ENCODE results near the gene SLC23A3.

Gene SLC23A3

GRCh38 chr2:219140722-219141121 is 29.1 kb downstream of the SLC23A3 start:
- TF ChIP-seq CTCF (IDR thresholded peaks at IDR 0.05; ENCODE audit: borderline replicate concordance, extremely low read depth, low read length, poor library complexity, severe bottlenecking) (no peak), EZH2 (IDR thresholded peaks at IDR 0.05; ENCODE audit: borderline replicate concordance, low read depth, low read length, severe bottlenecking) (no peak)
- Histone ChIP-seq H3K27me3 (ENCODE audit: insufficient read depth, low read length, poor library complexity) (no peaks in the 10 kb centered on the region), H3K79me2 (ENCODE audit: insufficient read depth, low read length) (no peaks in the 10 kb centered on the region), H3K27ac (ENCODE audit: low read length) (no peak overlapping the region), H3K4me2 (ENCODE audit: insufficient read depth, low read length) (no peak overlapping the region), H3K4me3 (ENCODE audit: low read depth in 1 of 2, low read length in 2 of 2) (no peak overlapping the region), H3K4me1 (ENCODE audit: insufficient read depth, low read length) (no peaks in the 10 kb centered on the region), H4K20me1 (ENCODE audit: insufficient read depth, low read length) (no peaks in the 10 kb centered on the region), H3K9me3 (ENCODE audit: insufficient read depth, low read length, severe bottlenecking) (no peaks in the 10 kb centered on the region), H3K36me3 (ENCODE audit: insufficient read depth, low read length) (peaks cover 23% of the 10 kb centered on the region; the same call in 1 of the 2 replicates), H2AFZ (ENCODE audit: low read depth, low read length) (no peak overlapping the region), H3K9ac (ENCODE audit: low read depth, low read length) (no peak overlapping the region)
- DNase-seq (no peak), ATAC-seq (ENCODE audit: insufficient read depth, low read depth) (no peak)

- Histone ChIP-seq H3K36me3 (ENCODE audit: insufficient read depth, low read length) (no peaks in the 10 kb centered on the region; the same call in 1 of the 2 replicates), H4K20me1 (ENCODE audit: insufficient read depth, low read length) (no peaks in the 10 kb centered on the region), H3K79me2 (ENCODE audit: insufficient read depth, low read length) (no peaks in the 10 kb centered on the region), H2AFZ (ENCODE audit: low read depth, low read length) (no peak overlapping the region), H3K4me1 (ENCODE audit: insufficient read depth, low read length) (no peaks in the 10 kb centered on the region), H3K27me3 (ENCODE audit: insufficient read depth, low read length, poor library complexity) (no peaks in the 10 kb centered on the region), H3K9me3 (ENCODE audit: insufficient read depth, low read length, severe bottlenecking) (no peaks in the 10 kb centered on the region), H3K27ac (ENCODE audit: low read length) (no peak overlapping the region), H3K9ac (ENCODE audit: low read depth, low read length) (no peak overlapping the region), H3K4me2 (ENCODE audit: insufficient read depth, low read length) (no peak overlapping the region), H3K4me3 (ENCODE audit: low read depth in 1 of 2, low read length in 2 of 2) (no peak overlapping the region)
- no peak for TF ChIP-seq CTCF (IDR thresholded peaks at IDR 0.05; ENCODE audit: borderline replicate concordance, extremely low read depth, low read length, poor library complexity, severe bottlenecking)
- no peak for TF ChIP-seq EZH2 (IDR thresholded peaks at IDR 0.05; ENCODE audit: borderline replicate concordance, low read depth, low read length, severe bottlenecking)
- ATAC-seq (ENCODE audit: insufficient read depth, low read depth) (no peak), DNase-seq (no peak)
Observed at GRCh38 chr2:219133976-219134375, 35.9 kb downstream of the SLC23A3 start.

GRCh38 chr2:219131744-219132143 is 38.1 kb downstream of the SLC23A3 start:
- Histone ChIP-seq H3K79me2 (ENCODE audit: insufficient read depth, low read length) (no peaks in the 10 kb centered on the region), H3K4me1 (ENCODE audit: insufficient read depth, low read length) (no peaks in the 10 kb centered on the region), H3K4me3 (ENCODE audit: low read depth in 1 of 2, low read length in 2 of 2) (no peak overlapping the region), H3K9ac (ENCODE audit: low read depth, low read length) (no peak overlapping the region), H3K27me3 (ENCODE audit: insufficient read depth, low read length, poor library complexity) (no peaks in the 10 kb centered on the region), H3K27ac (ENCODE audit: low read length) (no peak overlapping the region), H3K4me2 (ENCODE audit: insufficient read depth, low read length) (no peak overlapping the region), H2AFZ (ENCODE audit: low read depth, low read length) (no peak overlapping the region), H4K20me1 (ENCODE audit: insufficient read depth, low read length) (peaks cover 5% of the 10 kb centered on the region; the same call in 1 of the 2 replicates), H3K9me3 (ENCODE audit: insufficient read depth, low read length, severe bottlenecking) (no peaks in the 10 kb centered on the region), H3K36me3 (ENCODE audit: insufficient read depth, low read length) (no peaks in the 10 kb centered on the region)
- DNase-seq (no peak), ATAC-seq (ENCODE audit: insufficient read depth, low read depth) (no peak)
- TF ChIP-seq EZH2 (IDR thresholded peaks at IDR 0.05; ENCODE audit: borderline replicate concordance, low read depth, low read length, severe bottlenecking) (no peak), CTCF (IDR thresholded peaks at IDR 0.05; ENCODE audit: borderline replicate concordance, extremely low read depth, low read length, poor library complexity, severe bottlenecking) (no peak)

- no peak overlapping the region for H2AFZ ChIP-seq (ENCODE audit: low read depth, low read length)
- DNase-seq (no peak), ATAC-seq (ENCODE audit: insufficient read depth, low read depth) (no peak)
- TF ChIP-seq CTCF (IDR thresholded peaks at IDR 0.05; ENCODE audit: borderline replicate concordance, extremely low read depth, low read length, poor library complexity, severe bottlenecking) (no peak), EZH2 (IDR thresholded peaks at IDR 0.05; ENCODE audit: borderline replicate concordance, low read depth, low read length, severe bottlenecking) (no peak)
- no peak overlapping the region for H3K4me3 ChIP-seq (ENCODE audit: low read depth in 1 of 2, low read length in 2 of 2)
- H3K27me3 ChIP-seq (ENCODE audit: insufficient read depth, low read length, poor library complexity), result no peaks in the 10 kb centered on the region
- H3K79me2 ChIP-seq (ENCODE audit: insufficient read depth, low read length), result no peaks in the 10 kb centered on the region
- no peaks in the 10 kb centered on the region for H3K9me3 ChIP-seq (ENCODE audit: insufficient read depth, low read length, severe bottlenecking)
- no peaks in the 10 kb centered on the region for H3K36me3 ChIP-seq (ENCODE audit: insufficient read depth, low read length)
- H3K27ac ChIP-seq (ENCODE audit: low read length), result no peak overlapping the region
- no peak overlapping the region for H3K4me2 ChIP-seq (ENCODE audit: insufficient read depth, low read length)
- H3K9ac ChIP-seq (ENCODE audit: low read depth, low read length), result no peak overlapping the region
- H3K4me1 ChIP-seq (ENCODE audit: insufficient read depth, low read length), result no peaks in the 10 kb centered on the region
- H4K20me1 ChIP-seq (ENCODE audit: insufficient read depth, low read length), result peaks cover 5% of the 10 kb centered on the region; the same call in 1 of the 2 replicates
Observed at GRCh38 chr2:219131327-219131726, 38.5 kb downstream of the SLC23A3 start.
